ENCODE data around the gene BCL2L2.

The BCL2L2 gene

DNA sequence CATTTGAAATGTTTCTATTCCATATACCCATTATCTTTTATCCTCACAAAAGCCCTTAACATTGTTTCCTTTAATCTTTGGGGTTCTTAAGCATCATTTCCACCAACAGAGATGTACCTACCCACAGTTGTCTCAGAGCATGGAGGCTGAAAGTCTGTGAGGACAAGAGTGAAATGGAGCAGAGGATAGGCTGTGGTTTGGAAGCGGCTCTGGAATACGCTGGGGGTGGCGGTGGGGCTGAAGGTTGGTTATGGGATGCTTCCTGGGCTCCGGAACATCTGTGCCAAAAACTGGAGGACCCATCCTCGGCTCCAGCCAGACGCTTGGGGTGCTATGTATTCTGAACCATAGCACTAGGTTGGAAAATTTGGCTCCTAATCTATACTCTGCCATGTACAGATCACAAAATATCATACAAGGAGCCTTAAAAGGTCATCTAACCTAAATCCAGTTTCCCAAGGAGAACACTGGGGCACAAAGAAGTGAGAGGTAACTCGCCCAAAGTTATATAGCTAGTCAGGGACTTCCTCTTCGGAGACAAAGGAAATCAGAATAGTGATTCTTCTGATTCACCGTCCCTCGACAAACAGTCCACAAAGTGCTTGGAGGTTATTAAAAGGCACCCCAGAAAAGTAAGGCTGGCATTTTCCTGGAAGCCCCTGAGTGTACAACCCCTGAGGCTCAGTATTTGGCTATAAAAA, 6.5 kb upstream of the BCL2L2 start:
- no peak for DNase-seq

DNA sequence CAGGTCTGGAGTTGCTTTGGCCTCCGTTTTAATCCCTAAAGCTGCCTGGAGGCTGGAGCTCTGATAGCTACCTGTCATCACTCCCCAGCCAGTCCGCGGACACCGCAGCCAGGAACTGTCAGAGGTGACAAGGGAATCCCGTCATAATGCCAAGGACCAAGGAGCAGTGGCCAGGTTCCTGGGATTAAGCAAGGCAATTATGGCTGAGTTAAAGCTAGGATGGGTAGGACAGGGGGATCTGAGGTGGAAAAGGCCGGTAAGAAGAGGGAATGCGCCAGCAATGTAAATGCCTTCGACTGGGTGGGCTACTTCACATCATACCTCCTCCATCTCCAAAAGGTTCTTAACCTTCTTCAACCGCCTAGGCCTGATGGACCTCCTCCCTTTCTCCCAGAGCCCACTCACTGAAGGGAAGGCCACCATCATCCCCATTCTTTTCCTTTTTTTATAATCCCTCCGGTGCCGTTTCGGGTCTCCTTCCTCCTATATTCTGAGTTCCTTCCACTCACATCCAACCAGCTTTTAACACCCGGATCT, 5.9 kb upstream of the BCL2L2 start:
- DNase-seq, result no peak

DNA sequence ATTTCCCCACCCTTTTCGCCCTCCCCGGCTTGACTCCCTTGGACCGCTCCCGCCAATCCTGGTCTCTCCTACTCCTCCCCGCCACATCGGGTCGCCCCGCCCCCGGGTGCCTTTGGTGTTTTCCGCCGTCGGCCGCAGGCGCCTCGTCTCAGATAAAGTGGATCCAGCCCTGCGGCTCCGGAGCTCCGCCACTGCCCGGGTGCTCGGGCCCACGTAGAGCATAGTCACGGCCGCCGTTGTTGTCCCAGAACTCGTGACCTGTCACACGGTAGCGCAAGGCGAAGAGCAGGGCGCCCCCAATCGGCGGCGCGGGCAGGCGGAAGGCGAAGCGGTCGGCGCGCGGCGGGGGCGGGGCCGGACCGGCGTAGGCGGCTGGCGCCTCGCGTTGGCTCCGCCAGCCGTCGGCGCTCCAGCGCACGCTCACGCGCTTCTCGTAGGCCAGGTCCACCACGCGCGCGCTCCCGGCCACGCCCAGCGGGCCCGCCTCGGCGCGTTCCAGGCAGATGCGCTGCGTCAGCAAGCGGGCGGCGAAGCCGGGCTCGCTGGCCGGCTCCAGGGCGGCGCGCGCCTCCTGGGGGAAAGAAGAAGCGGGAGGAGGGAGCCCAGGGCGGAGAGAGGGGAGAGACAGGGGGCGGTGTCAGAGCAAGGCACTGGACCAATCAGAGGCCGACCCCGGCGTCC, 5.2 kb upstream of the BCL2L2 start:
- peak; percentile 98 for DNase-seq

DNA sequence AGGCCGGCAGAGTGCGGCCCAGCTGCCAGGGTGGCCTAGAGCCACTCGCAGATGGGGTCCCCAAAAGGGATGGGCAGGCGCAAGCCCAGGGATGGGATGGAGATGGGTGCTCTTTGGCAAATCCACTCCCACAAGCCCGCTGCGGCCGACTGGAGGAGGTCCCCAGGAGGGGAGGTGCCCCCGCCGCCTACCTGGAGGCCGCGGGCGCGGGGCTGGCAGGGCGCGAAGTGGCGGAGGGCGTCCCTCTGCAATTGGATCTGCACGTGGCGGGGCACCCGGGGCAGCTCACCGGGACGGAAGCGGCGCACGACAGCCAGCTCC, 4.7 kb upstream of the BCL2L2 start:
- no peak for DNase-seq

DNA sequence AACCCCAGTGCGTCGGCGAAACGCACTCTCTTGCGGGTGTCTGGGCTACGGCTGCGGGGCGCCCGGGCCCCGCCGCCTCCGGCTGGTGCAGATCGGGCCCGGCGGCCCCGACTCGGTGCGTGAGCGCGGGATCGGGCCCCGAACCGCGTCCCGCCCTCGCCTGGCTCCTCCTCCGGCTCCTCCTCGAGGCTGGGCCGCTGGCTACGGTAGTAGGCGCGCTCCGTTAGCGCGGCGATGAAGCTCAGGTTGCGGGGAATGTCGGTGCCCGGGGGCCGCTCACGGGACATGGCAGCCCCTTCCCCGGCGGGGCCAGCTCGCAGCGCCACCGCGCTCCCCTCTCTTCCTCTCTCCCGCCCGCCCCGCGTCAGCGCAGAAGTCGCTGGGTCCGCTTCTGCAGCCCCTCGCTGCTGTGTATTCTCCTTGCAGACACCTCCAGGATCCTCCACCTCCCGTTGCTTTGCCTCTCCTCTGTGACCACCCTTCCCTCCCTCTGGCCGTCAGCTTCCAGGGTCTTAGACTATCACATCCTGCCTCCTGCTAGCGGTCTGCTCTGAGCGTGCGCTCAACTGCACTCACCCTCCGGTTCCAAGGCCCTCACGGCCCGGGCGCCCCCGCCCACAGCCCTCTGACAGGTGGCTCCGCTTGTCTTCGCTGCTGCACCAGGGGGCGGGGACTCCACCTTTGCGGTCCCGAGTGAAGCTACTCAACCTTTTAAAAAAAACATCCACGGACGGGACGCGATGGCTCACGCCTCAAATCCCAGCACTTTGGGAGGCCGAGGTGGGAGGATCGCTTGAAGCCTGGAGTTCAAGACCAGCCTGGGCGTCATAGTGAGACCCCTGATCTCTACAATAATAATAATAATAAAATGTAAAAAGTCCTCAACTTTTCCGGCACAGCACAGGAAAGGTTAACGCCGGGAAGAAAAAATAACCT, 4.1 kb upstream of the BCL2L2 start, which contains the start of gene PPP1R3E:
Gene PPP1R3E, minus strand, starts transcription at position 570 of the 936 bp plus-strand sequence. Its CDS starts 283 bp downstream, at position 287.
- peak; percentile 87 to 88 for DNase-seq

DNA sequence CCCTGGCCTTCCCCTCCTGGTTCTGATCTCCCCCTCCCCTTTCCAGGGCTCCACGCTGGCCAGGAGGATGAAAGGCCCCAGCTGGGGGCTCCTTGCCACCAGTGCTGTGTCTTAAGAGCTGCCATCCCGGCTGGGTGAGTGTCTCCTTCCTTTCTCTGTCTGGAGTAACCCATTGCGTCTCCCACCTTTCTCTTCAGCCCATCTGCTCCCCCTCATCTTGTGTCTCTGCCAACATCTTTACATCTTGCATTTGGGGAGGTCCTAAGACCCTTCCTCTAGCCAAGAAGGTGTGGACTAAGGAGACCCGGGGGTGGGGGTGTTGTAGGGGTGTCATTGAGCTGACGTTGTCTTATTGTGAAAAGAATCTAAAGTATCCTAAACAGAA, 505 bp downstream of the BCL2L2 start:
- DNase-seq, result no peak

DNA sequence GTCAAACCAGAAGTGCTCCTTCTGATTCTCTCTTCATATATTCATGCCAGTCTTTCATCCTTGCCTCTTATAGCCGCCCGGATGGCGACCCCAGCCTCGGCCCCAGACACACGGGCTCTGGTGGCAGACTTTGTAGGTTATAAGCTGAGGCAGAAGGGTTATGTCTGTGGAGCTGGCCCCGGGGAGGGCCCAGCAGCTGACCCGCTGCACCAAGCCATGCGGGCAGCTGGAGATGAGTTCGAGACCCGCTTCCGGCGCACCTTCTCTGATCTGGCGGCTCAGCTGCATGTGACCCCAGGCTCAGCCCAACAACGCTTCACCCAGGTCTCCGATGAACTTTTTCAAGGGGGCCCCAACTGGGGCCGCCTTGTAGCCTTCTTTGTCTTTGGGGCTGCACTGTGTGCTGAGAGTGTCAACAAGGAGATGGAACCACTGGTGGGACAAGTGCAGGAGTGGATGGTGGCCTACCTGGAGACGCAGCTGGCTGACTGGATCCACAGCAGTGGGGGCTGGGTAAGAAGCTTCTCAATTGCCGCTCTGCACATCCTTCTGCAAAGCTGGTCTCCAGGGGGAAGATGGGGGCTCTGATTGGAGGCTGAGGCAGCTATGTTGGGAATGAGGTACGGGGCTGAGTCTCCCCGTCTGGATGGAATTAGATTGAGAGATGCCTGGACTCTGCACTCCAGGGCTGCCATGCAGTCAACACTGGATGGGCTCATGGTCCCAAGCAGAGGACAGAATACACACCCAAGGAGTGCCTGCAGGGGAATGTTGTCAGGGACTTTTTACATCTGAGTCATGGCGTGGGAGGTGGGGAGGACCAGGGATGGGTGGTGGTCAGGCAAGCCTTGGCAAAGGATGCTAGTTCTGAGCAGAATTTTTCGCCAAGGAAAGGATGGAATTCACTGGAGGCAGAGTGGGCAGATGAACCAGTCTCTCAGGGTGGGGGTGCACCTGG, 1.3 kb downstream of the BCL2L2 start:
- DNase-seq, result no peak

DNA sequence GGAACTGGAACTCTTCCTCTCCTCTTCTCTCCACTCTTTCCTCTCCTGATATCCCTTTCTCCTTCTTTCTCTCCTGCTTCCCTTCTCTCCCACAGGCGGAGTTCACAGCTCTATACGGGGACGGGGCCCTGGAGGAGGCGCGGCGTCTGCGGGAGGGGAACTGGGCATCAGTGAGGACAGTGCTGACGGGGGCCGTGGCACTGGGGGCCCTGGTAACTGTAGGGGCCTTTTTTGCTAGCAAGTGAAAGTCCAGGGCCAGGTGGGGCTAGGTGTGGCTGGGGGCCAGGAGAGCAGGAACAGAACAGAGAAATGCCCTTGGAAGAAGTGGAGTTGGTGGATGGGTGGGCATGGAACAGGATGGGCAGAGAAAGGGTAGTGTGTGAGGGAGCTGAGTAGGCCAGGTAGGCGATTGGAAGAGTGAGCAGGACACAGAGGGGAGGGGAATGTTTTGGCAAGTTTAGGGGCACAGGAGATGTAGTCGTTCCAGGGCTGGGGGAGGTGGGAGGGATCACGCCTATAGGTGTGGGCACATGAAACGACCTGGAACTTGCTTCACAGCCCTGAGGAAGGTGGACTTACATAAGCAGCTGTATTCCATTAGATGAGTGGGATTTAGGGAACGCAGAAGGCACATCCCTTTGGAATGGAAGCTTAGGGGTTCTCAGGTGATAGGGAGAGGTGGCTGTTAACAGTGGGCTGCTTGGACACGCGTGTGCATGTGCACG, 2.2 kb downstream of the BCL2L2 start:
- no peak for DNase-seq

DNA sequence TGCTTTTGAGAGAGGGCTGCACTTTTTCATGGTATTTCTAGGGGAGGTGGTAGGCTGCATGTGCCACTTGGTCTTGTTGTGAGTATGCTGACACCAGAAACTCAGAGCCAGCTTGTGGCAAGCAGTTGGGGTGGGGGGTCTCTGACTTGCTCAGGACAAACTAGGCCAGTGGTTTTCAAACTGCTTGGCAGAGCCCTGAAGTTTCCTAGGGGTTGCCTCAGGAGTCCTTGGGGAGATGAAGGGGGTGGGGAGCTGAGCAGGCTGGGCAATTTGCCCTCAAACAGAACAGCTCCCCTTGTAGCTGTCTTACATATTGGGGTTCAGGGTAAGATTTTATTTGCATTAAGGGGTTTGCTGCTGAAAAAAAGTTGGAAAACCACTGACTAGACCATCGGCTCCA, 3.9 kb downstream of the BCL2L2 start:
- no peak for DNase-seq

DNA sequence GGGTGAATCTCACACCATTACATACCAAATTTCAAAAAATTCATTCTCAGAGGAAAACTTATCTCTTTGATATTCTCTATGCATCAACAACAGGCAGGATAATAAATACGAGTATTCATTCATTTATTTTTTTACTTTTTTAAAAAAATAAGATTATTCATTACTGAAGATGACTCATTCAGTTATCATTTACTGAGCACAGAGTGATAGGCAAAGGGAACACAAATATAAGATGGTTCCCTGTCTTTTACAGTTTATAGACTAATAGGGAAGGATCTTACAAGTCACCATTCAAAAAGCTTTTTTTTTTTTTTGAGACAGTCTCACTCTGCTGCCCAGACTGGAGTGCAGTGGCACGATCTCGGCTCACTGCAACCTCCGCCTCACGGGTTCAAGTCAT, 9.7 kb downstream of the BCL2L2 start:
- DNase-seq, result no peak

DNA sequence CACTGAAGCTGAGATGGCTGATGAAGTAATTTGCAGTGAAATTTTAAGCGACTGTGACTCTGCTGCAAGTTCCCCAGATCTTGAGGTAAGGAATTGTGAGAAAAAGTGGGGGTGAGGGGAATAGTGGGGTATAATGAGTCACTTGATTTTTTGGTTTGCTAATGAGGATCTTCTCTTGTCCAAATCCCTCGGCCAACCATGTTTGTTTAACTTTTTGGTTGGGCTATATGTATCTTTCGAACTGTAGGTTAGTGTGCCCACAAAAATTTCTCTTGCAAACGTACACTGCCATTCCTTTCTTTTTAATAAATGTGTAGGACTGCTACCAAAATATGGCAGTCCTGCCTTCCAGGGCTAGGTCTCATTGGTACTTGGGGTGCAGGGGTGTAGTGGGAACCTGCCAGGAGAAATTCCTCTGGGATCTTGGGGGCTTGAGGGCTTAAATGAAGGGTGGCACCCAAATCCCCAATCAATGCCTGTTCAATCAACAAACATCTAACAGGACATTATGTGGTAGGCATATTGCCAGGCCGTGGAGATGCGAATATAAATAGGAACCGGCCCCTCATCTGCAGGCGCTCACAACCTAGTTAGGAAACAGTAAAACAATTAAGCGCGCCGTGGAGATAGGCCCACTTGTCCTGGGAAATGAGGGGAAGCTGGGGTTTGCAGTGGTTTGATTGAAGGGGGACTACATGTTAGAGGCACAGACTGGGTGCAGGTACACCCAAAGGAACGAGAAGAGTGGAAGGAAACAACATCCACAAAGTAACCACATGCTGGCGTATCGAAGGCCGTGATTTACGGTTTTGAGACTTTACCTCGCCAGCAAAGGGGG, 13.3 kb downstream of the BCL2L2 start:
- DNase-seq, result no peak

DNA sequence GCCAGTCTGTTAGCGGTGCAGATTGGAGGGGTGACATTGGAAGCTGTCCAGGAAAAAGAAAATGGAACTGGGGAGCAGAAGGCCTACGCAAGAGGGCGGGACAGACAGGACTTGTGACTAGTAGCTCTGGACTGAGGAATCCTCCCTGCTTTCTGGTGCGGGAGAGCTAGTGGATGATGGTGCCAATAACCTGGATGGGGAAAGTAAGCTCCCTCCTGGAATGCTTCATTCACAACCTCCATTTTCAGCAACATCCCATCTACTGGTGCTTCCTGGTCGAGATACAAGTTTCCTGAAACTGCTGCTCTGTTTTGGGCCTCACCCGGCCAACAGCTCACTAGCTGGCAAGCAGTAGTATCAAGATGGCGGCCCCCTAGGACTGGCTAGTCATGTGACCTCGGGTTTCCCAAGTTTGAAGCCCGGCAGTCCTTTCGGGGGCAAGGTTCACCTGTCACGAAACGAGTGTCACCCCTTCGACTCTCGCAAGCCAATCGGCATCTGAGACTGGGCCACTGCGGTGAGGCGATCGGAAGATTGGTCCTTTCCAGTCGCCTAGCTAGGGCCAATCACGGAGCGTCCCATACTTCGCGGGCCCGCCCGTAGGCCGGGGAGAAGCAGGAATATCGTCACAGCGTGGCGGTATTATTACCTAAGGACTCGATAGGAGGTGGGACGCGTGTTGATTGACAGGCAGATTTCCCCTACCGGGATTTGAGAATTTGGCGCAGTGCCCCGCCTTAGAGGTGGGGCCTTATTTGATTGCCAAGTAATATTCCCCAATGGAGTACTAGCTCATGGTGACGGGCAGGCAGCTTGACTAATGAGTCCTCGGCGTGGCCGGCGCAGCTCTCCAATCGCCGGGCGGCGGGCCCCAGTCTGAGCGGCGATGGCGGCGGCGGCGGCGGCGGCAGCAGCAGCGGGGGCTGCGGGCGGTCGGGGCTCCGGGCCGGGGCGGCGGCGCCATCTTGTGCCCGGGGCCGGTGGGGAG, 14.2 kb downstream of the BCL2L2 start, which contains the start of gene PABPN1:
Gene PABPN1, plus strand, starts transcription at position 874 of the 988 bp plus-strand sequence. Its CDS starts 13 bp downstream, at position 887.
- DNase-seq, result peak; percentile 99

DNA sequence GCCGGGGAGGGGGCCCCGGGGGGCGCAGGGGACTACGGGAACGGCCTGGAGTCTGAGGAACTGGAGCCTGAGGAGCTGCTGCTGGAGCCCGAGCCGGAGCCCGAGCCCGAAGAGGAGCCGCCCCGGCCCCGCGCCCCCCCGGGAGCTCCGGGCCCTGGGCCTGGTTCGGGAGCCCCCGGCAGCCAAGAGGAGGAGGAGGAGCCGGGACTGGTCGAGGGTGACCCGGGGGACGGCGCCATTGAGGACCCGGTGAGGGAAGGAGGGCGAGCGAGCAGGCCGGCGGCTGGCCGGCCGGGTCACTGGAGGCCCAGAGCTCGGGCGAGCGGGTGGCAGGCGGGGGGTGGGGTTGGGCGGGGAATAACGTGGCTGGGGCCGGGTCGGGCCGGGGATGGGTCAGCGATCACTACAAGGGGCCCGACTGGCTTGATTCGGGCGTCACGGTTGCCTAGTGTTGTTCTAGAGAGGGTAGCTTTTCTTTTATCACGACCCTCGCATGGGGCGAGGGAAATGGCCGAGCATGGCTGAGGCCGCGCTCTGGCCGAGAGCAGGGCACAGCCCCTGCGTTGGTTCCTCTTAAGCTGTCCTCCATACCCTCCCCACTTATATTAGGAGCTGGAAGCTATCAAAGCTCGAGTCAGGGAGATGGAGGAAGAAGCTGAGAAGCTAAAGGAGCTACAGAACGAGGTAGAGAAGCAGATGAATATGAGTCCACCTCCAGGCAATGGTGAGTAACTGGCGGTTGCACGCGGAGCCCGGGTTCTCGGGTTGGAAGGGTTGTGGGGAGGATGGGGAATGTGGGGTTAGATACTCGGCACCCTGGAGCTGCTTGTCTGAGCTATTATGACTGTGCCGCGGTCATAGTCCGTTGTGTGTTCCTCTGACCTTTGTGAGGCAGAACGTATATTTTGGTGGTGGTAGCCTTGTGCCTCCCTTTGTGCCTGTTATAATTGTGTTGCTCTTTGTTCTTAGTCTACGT, 15.2 kb downstream of the BCL2L2 start:
- peak; percentile 24 to 38 for DNase-seq

DNA sequence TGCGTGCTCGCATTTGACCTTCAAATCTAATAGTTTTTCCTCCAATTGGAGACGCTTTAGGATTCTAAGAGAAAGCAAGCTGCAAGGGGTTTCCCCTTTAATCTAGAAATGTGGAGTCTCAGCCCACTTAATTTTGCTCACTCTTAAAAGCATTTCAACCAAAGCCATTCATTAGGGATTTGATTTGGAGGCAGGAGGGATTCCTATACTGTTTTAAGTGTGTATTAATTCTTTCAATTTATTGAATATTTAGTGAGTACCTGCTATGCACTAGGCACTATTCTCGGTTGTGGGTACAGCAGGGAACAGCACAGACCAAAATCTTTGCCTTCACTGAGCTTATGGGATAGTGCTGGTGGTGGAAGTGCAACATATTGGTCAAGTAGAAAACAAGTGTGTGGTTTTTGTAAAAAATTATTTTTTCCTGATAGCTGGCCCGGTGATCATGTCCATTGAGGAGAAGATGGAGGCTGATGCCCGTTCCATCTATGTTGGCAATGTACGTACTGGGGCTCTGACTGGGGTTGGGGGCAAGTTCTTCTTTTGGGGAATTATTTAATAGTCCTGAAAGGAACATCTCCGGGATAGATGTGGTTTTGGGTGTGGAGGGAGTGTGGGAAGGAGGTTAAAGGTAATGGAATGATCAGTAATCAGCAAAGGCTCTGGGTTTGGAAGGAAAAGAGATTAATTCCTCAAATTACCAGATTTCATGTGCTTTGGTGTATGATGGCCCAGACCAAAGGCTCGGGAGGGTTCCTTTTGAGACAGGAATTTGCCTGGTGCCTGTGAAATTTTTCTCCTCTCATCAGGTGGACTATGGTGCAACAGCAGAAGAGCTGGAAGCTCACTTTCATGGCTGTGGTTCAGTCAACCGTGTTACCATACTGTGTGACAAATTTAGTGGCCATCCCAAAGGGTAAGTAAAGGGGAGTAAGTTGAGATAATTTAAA, 16.2 kb downstream of the BCL2L2 start:
- peak in 1 of 2 donors; percentile 21 for DNase-seq

DNA sequence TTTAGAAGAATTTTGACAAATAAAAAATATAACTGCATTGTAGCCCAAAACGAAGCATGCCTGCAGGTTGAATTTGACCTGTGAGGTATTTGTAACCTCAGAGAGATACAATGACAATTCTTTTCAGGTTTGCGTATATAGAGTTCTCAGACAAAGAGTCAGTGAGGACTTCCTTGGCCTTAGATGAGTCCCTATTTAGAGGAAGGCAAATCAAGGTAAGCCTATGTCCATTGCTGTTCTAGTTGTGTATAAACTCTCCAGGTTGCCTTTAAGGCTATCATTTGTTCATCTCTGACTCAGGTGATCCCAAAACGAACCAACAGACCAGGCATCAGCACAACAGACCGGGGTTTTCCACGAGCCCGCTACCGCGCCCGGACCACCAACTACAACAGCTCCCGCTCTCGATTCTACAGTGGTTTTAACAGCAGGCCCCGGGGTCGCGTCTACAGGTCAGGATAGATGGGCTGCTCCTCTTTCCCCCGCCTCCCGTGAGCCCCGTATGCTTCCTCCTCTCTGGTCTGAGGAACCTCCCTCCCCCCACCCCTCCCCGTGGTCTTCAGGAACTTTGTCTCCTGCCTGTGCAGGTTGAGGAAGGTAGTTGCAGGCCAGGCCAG, 17.3 kb downstream of the BCL2L2 start:
- no peak for DNase-seq

DNA sequence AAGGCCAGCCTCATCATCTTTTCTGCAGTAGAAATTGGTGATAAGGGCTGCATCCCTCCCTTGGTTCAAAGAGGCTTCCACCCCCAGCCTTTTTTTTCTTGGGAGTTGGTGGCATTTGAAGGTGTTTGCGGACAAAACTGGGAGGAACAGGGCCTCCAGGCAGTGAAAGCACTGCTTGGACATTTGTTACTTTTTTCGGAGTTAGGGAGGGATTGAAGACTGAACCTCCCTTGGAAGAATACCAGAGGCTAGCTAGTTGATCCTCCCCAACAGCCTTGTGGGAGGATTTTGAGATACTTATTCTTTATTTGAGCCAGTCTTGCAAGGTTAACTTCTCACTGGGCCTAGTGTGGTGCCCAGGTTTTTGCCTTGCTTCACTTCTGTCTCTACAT, 17.8 kb downstream of the BCL2L2 start:
- no peak for DNase-seq
